ENCODE measurements around the gene SLC35F5.
"Not testable (repeated sequence)": the region's sequence is repeated elsewhere in the genome, so short reads cannot be mapped to it uniquely, and the experiment has no call there.

The SLC35F5 gene

GRCh38 chr2:113697516-113697915 is 58.9 kb downstream of the SLC35F5 start:
- H3K14ac ChIP-seq (ENCODE audit: low read length in 2 of 2), result no peak overlapping the region
- 89% methylated on average over 4 of the region's 4 CpGs for WGBS
- H4K8ac ChIP-seq (ENCODE audit: low read length), result no peak overlapping the region
- H3K27me3 ChIP-seq (ENCODE audit: control insufficient read depth in 1 of 2, insufficient read depth in 1 of 2, low read length in 2 of 2), result no peaks in the 10 kb centered on the region
- H3K4ac ChIP-seq (ENCODE audit: low read depth in 1 of 2, low read length in 2 of 2), result no peak overlapping the region
- H3K36me3 ChIP-seq (ENCODE audit: control insufficient read depth in 1 of 2, insufficient read depth in 2 of 2, low read depth in 1 of 2, low read length in 2 of 2), result no peaks in the 10 kb centered on the region
- no peak overlapping the region for H4K91ac ChIP-seq (ENCODE audit: low read length)
- no peak overlapping the region for H2AFZ ChIP-seq (ENCODE audit: low read depth, low read length)
- no peak overlapping the region for H3K23ac ChIP-seq (ENCODE audit: low read length in 2 of 2)
- no peak for DNase-seq
- no peak overlapping the region for H2BK5ac ChIP-seq (ENCODE audit: low read depth, low read length, poor library complexity, severe bottlenecking)
- H3K4me2 ChIP-seq (ENCODE audit: low read length, poor library complexity, severe bottlenecking), result no peak overlapping the region
- no peak overlapping the region for H2BK15ac ChIP-seq (ENCODE audit: low read depth, poor library complexity, severe bottlenecking)
- H3K4me1 ChIP-seq (ENCODE audit: control insufficient read depth, insufficient read depth, low read depth, low read length), result peaks cover 3% of the 10 kb centered on the region
- no peak overlapping the region for H3K9ac ChIP-seq (ENCODE audit: low read length)
- H2AK5ac ChIP-seq (ENCODE audit: low read length, severe bottlenecking), result no peak overlapping the region
- H2BK120ac ChIP-seq (ENCODE audit: low read depth, low read length), result no peak overlapping the region
- H3K4me3 ChIP-seq (ENCODE audit: insufficient read depth in 1 of 2, low read depth in 1 of 2, low read length in 2 of 2), result no peak overlapping the region
- H3K27ac ChIP-seq (ENCODE audit: low read length, poor library complexity, severe bottlenecking), result no peak overlapping the region
- no peak overlapping the region for H3K18ac ChIP-seq (ENCODE audit: low read depth in 1 of 2, low read length in 2 of 2)
- no peaks in the 10 kb centered on the region for H3K9me3 ChIP-seq (ENCODE audit: control insufficient read depth, low read length)
- no peak overlapping the region for H2BK12ac ChIP-seq (ENCODE audit: low read length in 2 of 2)
- no peaks in the 10 kb centered on the region for H3K79me1 ChIP-seq (replicated peaks; ENCODE audit: low read length, poor library complexity, severe bottlenecking)

DNA sequence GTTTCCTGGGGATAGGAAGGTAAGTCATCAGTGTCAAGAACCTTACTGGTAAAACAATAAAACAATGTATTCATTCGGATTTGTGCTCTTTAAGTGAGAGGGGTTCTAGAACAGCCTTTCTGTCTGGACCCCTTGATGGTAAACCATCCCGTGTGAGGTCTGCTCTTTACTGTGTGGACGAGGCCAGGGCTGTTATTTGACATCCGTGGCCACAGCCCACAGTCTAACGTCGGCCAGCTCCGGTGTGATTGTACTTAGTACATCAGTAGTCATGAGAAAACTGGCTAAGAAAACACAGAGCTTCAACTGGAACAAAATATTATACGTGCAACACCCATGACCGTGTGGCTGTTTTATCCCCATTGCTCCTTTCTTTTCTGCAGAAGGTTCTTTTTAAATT is 62.0 kb downstream of the SLC35F5 start:
- H3K9ac ChIP-seq (ENCODE audit: low read length), result no peak overlapping the region
- H2BK120ac ChIP-seq (ENCODE audit: low read depth, low read length), result no peak overlapping the region
- no peak overlapping the region for H3K23ac ChIP-seq (ENCODE audit: low read length in 2 of 2)
- no peak overlapping the region for H2AK5ac ChIP-seq (ENCODE audit: low read length, severe bottlenecking)
- H4K91ac ChIP-seq (ENCODE audit: low read length), result no peak overlapping the region
- no peak overlapping the region for H2BK15ac ChIP-seq (ENCODE audit: low read depth, poor library complexity, severe bottlenecking)
- H3K4ac ChIP-seq (ENCODE audit: low read depth in 1 of 2, low read length in 2 of 2), result no peak overlapping the region
- no peak overlapping the region for H3K14ac ChIP-seq (ENCODE audit: low read length in 2 of 2)
- H2BK12ac ChIP-seq (ENCODE audit: low read length in 2 of 2), result no peak overlapping the region
- H4K8ac ChIP-seq (ENCODE audit: low read length), result peak overlapping the region; percentile 6
- H3K36me3 ChIP-seq (ENCODE audit: control insufficient read depth in 1 of 2, insufficient read depth in 2 of 2, low read depth in 1 of 2, low read length in 2 of 2), result no peaks in the 10 kb centered on the region
- DNase-seq, result no peak
- no peaks in the 10 kb centered on the region for H3K27me3 ChIP-seq (ENCODE audit: control insufficient read depth in 1 of 2, insufficient read depth in 1 of 2, low read length in 2 of 2)
- no peaks in the 10 kb centered on the region for H3K79me1 ChIP-seq (replicated peaks; ENCODE audit: low read length, poor library complexity, severe bottlenecking)
- no peaks in the 10 kb centered on the region for H3K9me3 ChIP-seq (ENCODE audit: control insufficient read depth, low read length)
- H3K18ac ChIP-seq (ENCODE audit: low read depth in 1 of 2, low read length in 2 of 2), result no peak overlapping the region
- no peak overlapping the region for H2AFZ ChIP-seq (ENCODE audit: low read depth, low read length)
- no peaks in the 10 kb centered on the region for H3K4me1 ChIP-seq (ENCODE audit: control insufficient read depth, insufficient read depth, low read depth, low read length)
- no peak overlapping the region for H2BK5ac ChIP-seq (ENCODE audit: low read depth, low read length, poor library complexity, severe bottlenecking)
- H3K4me3 ChIP-seq (ENCODE audit: insufficient read depth in 1 of 2, low read depth in 1 of 2, low read length in 2 of 2), result no peak overlapping the region
- H3K4me2 ChIP-seq (ENCODE audit: low read length, poor library complexity, severe bottlenecking), result no peak overlapping the region
- 90% methylated on average over 8 of the region's 9 CpGs for WGBS
- H3K27ac ChIP-seq (ENCODE audit: low read length, poor library complexity, severe bottlenecking), result no peak overlapping the region

- H2BK5ac ChIP-seq (ENCODE audit: low read depth, low read length, poor library complexity, severe bottlenecking), result no peak overlapping the region
- H3K9ac ChIP-seq (ENCODE audit: low read length), result no peak overlapping the region
- H3K79me1 ChIP-seq (replicated peaks; ENCODE audit: low read length, poor library complexity, severe bottlenecking), result no peaks in the 10 kb centered on the region
- H2BK120ac ChIP-seq (ENCODE audit: low read depth, low read length), result no peak overlapping the region
- no peaks in the 10 kb centered on the region for H3K9me3 ChIP-seq (ENCODE audit: control insufficient read depth, low read length)
- no peak overlapping the region for H2AFZ ChIP-seq (ENCODE audit: low read depth, low read length)
- no peak overlapping the region for H3K23ac ChIP-seq (ENCODE audit: low read length in 2 of 2)
- no peak overlapping the region for H3K18ac ChIP-seq (ENCODE audit: low read depth in 1 of 2, low read length in 2 of 2)
- no peak overlapping the region for H2BK12ac ChIP-seq (ENCODE audit: low read length in 2 of 2)
- 92% methylated on average over 2 of the region's 3 CpGs for WGBS
- H3K4me1 ChIP-seq (ENCODE audit: control insufficient read depth, insufficient read depth, low read depth, low read length), result no peaks in the 10 kb centered on the region
- H2BK15ac ChIP-seq (ENCODE audit: low read depth, poor library complexity, severe bottlenecking), result no peak overlapping the region
- no peak overlapping the region for H2AK5ac ChIP-seq (ENCODE audit: low read length, severe bottlenecking)
- no peak overlapping the region for H3K4me3 ChIP-seq (ENCODE audit: insufficient read depth in 1 of 2, low read depth in 1 of 2, low read length in 2 of 2)
- H3K4me2 ChIP-seq (ENCODE audit: low read length, poor library complexity, severe bottlenecking), result no peak overlapping the region
- no peak overlapping the region for H4K91ac ChIP-seq (ENCODE audit: low read length)
- H3K36me3 ChIP-seq (ENCODE audit: control insufficient read depth in 1 of 2, insufficient read depth in 2 of 2, low read depth in 1 of 2, low read length in 2 of 2), result no peaks in the 10 kb centered on the region
- H3K27ac ChIP-seq (ENCODE audit: low read length, poor library complexity, severe bottlenecking), result no peak overlapping the region
- H3K4ac ChIP-seq (ENCODE audit: low read depth in 1 of 2, low read length in 2 of 2), result no peak overlapping the region
- no peak overlapping the region for H4K8ac ChIP-seq (ENCODE audit: low read length)
- H3K14ac ChIP-seq (ENCODE audit: low read length in 2 of 2), result no peak overlapping the region
- DNase-seq, result no peak
- no peaks in the 10 kb centered on the region for H3K27me3 ChIP-seq (ENCODE audit: control insufficient read depth in 1 of 2, insufficient read depth in 1 of 2, low read length in 2 of 2)
These were observed 63.6 kb downstream of the SLC35F5 start for GRCh38 chr2:113692698-113693428.

GRCh38 chr2:113690871-113691270 is 65.6 kb downstream of the SLC35F5 start:
- not testable (repeated sequence) for H3K14ac ChIP-seq (ENCODE audit: low read length in 2 of 2); H3K4me2 ChIP-seq (ENCODE audit: low read length, poor library complexity, severe bottlenecking); H3K18ac ChIP-seq (ENCODE audit: low read depth in 1 of 2, low read length in 2 of 2); H3K4me1 ChIP-seq (ENCODE audit: control insufficient read depth, insufficient read depth, low read depth, low read length); H3K23ac ChIP-seq (ENCODE audit: low read length in 2 of 2); H3K4me3 ChIP-seq (ENCODE audit: insufficient read depth in 1 of 2, low read depth in 1 of 2, low read length in 2 of 2); H2BK12ac ChIP-seq (ENCODE audit: low read length in 2 of 2); H3K9me3 ChIP-seq (ENCODE audit: control insufficient read depth, low read length); H3K27ac ChIP-seq (ENCODE audit: low read length, poor library complexity, severe bottlenecking); H3K27me3 ChIP-seq (ENCODE audit: control insufficient read depth in 1 of 2, insufficient read depth in 1 of 2, low read length in 2 of 2); H4K91ac ChIP-seq (ENCODE audit: low read length); H2BK120ac ChIP-seq (ENCODE audit: low read depth, low read length); H3K36me3 ChIP-seq (ENCODE audit: control insufficient read depth in 1 of 2, insufficient read depth in 2 of 2, low read depth in 1 of 2, low read length in 2 of 2); H2BK15ac ChIP-seq (ENCODE audit: low read depth, poor library complexity, severe bottlenecking); H2BK5ac ChIP-seq (ENCODE audit: low read depth, low read length, poor library complexity, severe bottlenecking); H2AFZ ChIP-seq (ENCODE audit: low read depth, low read length); H2AK5ac ChIP-seq (ENCODE audit: low read length, severe bottlenecking); DNase-seq; H3K9ac ChIP-seq (ENCODE audit: low read length); H3K4ac ChIP-seq (ENCODE audit: low read depth in 1 of 2, low read length in 2 of 2); H3K79me1 ChIP-seq (replicated peaks; ENCODE audit: low read length, poor library complexity, severe bottlenecking); H4K8ac ChIP-seq (ENCODE audit: low read length)
- 100% methylated on average over 1 of the region's 3 CpGs for WGBS

Measured in mesenchymal stem cell (in vitro differentiated cells and primary cell).